Measurements from ENCODE around the gene SNX19. TPM values are rescaled to one million over a fixed set of nuclear protein-coding genes. Genes with fewer than 3 reads are reported as not detected.

Gene SNX19
- polyA plus RNA-seq, 1 donor from 2014 or later, result 20.8 TPM

- Histone ChIP-seq H3K36me3 (ENCODE audit: insufficient read depth, low read length) (peaks cover 5% of the 10 kb centered on the region), H3K9me2 (ENCODE audit: insufficient read depth, low read length) (no peaks in the 10 kb centered on the region), H3K9me3 (ENCODE audit: low read length) (no peaks in the 10 kb centered on the region), H3K4me2 (ENCODE audit: low read length) (no peak overlapping the region), H3F3A (ENCODE audit: insufficient read depth, low read length, poor library complexity, severe bottlenecking) (no peaks in the 10 kb centered on the region), H3K27me3 (ENCODE audit: insufficient read depth, low read depth, low read length) (no peaks in the 10 kb centered on the region), H3K27ac (ENCODE audit: low read length) (no peak overlapping the region), H2AFZ (ENCODE audit: low read depth, low read length) (no peak overlapping the region), H3K9ac (ENCODE audit: low read length) (no peak overlapping the region), H3K79me2 (replicated peaks; ENCODE audit: insufficient read depth, low read length) (peaks cover 14% of the 10 kb centered on the region), H3K4me3 (ENCODE audit: low read length) (peak overlapping the region; percentile 4), H4K20me1 (ENCODE audit: insufficient read depth) (no peaks in the 10 kb centered on the region)
- TF ChIP-seq RAD21 (conservative IDR thresholded peaks at IDR 0.05) (no peak), TAF1 (IDR thresholded peaks at IDR 0.05; ENCODE audit: low read depth) (no peak), EZH2 (IDR thresholded peaks at IDR 0.05; ENCODE audit: borderline replicate concordance, insufficient read depth, low read length, poor library complexity, severe bottlenecking) (no peak), POLR2AphosphoS5 (IDR thresholded peaks at IDR 0.05) (no peak), SMC3 (conservative IDR thresholded peaks at IDR 0.05; ENCODE audit: poor library complexity) (no peak), REST (IDR thresholded peaks at IDR 0.05; ENCODE audit: borderline replicate concordance) (no peak), CTCF (IDR thresholded peaks at IDR 0.05; ENCODE audit: poor library complexity, severe bottlenecking) (no peak), MXI1 (conservative IDR thresholded peaks at IDR 0.05; ENCODE audit: poor library complexity, severe bottlenecking) (no peak), EP300 (conservative IDR thresholded peaks at IDR 0.05; ENCODE audit: poor library complexity, severe bottlenecking) (no peak)
Measured at GRCh38 chr11:130913268-130913667, 3.0 kb downstream of the SNX19 start.

- H3K27ac ChIP-seq (ENCODE audit: low read length), result no peak overlapping the region
- H4K20me1 ChIP-seq (ENCODE audit: insufficient read depth), result no peaks in the 10 kb centered on the region
- no peaks in the 10 kb centered on the region for H3K27me3 ChIP-seq (ENCODE audit: insufficient read depth, low read depth, low read length)
- no peaks in the 10 kb centered on the region for H3K9me3 ChIP-seq (ENCODE audit: low read length)
- H3K4me3 ChIP-seq (ENCODE audit: low read length), result no peak overlapping the region
- H2AFZ ChIP-seq (ENCODE audit: low read depth, low read length), result no peak overlapping the region
- TF ChIP-seq EP300 (conservative IDR thresholded peaks at IDR 0.05; ENCODE audit: poor library complexity, severe bottlenecking) (no peak), POLR2AphosphoS5 (IDR thresholded peaks at IDR 0.05) (no peak), EZH2 (IDR thresholded peaks at IDR 0.05; ENCODE audit: borderline replicate concordance, insufficient read depth, low read length, poor library complexity, severe bottlenecking) (no peak), REST (IDR thresholded peaks at IDR 0.05; ENCODE audit: borderline replicate concordance) (no peak), CTCF (IDR thresholded peaks at IDR 0.05; ENCODE audit: poor library complexity, severe bottlenecking) (no peak), TAF1 (IDR thresholded peaks at IDR 0.05; ENCODE audit: low read depth) (no peak), SMC3 (conservative IDR thresholded peaks at IDR 0.05; ENCODE audit: poor library complexity) (no peak), MXI1 (conservative IDR thresholded peaks at IDR 0.05; ENCODE audit: poor library complexity, severe bottlenecking) (no peak), RAD21 (conservative IDR thresholded peaks at IDR 0.05) (no peak)
- H3K79me2 ChIP-seq (replicated peaks; ENCODE audit: insufficient read depth, low read length), result peaks cover 14% of the 10 kb centered on the region
- H3F3A ChIP-seq (ENCODE audit: insufficient read depth, low read length, poor library complexity, severe bottlenecking), result no peaks in the 10 kb centered on the region
- no peak overlapping the region for H3K4me2 ChIP-seq (ENCODE audit: low read length)
- no peak overlapping the region for H3K9ac ChIP-seq (ENCODE audit: low read length)
- H3K9me2 ChIP-seq (ENCODE audit: insufficient read depth, low read length), result no peaks in the 10 kb centered on the region
- H3K36me3 ChIP-seq (ENCODE audit: insufficient read depth, low read length), result peaks cover 5% of the 10 kb centered on the region
Measured at GRCh38 chr11:130912552-130912951, 3.7 kb downstream of the SNX19 start.
